GM19372 (cell line): ENCODE measurements around the gene OR8I2.
"Not testable (repeated sequence)": the region's sequence is repeated elsewhere in the genome, so short reads cannot be mapped to it uniquely, and the experiment has no call there.

Experiments
- ATAC-seq: cut with Tn5 transposase; IDR thresholded peaks from one replicate; pipeline ENCODE4 v1.9.1; 2021; ENCODE audit warnings: mild to moderate bottlenecking, low read depth, moderate library complexity; ENCODE audit not compliant: unreplicated experiment

The OR8I2 gene

GRCh38 chr11:56093008-56093407, at the start of gene OR8I2:
Gene OR8I2, plus strand, starts transcription at chr11:56093308. Its CDS starts 0 bp downstream, at chr11:56093308.
- ATAC-seq: no peak

GRCh38 chr11:56045538-56045937, 47.6 kb upstream of the OR8I2 start:
- ATAC-seq: no peak

- ATAC-seq: no peak
These were observed 44.6 kb upstream of the OR8I2 start for GRCh38 chr11:56048480-56048879.

GRCh38 chr11:56049487-56049886, 43.6 kb upstream of the OR8I2 start:
- no peak for ATAC-seq

- not testable (repeated sequence) for ATAC-seq
These were observed 36.7 kb upstream of the OR8I2 start for GRCh38 chr11:56056366-56056765.

- not testable (repeated sequence) for ATAC-seq
These were observed 35.4 kb upstream of the OR8I2 start for GRCh38 chr11:56057661-56058237.

GRCh38 chr11:56058260-56058780, 34.8 kb upstream of the OR8I2 start:
- not testable (repeated sequence) for ATAC-seq

GRCh38 chr11:56066980-56067379, 26.1 kb upstream of the OR8I2 start:
- no peak for ATAC-seq

- ATAC-seq: no peak
These were observed 3.4 kb upstream of the OR8I2 start for GRCh38 chr11:56089697-56090096.

- no peak for ATAC-seq
These were observed 10.2 kb downstream of the OR8I2 start, which contains the start of gene OR8H2 for GRCh38 chr11:56103210-56103737. Gene OR8H2, plus strand, starts transcription at chr11:56103687. Its CDS starts 1,356 bp downstream, at chr11:56105043.

GRCh38 chr11:56122073-56122472, 29.0 kb downstream of the OR8I2 start, which contains the start of gene OR8H3:
Gene OR8H3, plus strand, starts transcription at chr11:56122373. Its CDS starts 0 bp downstream, at chr11:56122373.
- no peak for ATAC-seq

GRCh38 chr11:56140151-56140661, 47.1 kb downstream of the OR8I2 start, which contains the start of gene OR8J3:
Gene OR8J3, minus strand, starts transcription at chr11:56140201. Its CDS starts 2,483 bp downstream, at chr11:56137718.
- no peak for ATAC-seq

GRCh38 chr11:56143681-56144080, 50.6 kb downstream of the OR8I2 start:
- not testable (repeated sequence) for ATAC-seq
